PC-3 (cell line): Measurements from ENCODE around the gene HOMER3. TPM values are rescaled to one million over a fixed set of nuclear protein-coding genes. Genes with fewer than 3 reads are reported as not detected.

ENCODE experiments used
- ATAC-seq: fragments of 200-7000 bp; cut with Tn5 transposase; 2 replicates; pipeline ENCODE4 v1.9.1; 2020; ENCODE audit warnings: mild to moderate bottlenecking, moderate library complexity
- BruUV-seq: library from RNA; stranded (reverse); fragments of 400-500 nt; replicated peaks from 2 replicates; lab custom pipeline; 2021; lab: Mats Ljungman, UMichigan
- CTCF ChIA-PET: fragments of 300-600 bp; sonication (Branson Sonifier 250); formaldehyde crosslinking; loops from one replicate; lab custom pipeline; 2022; ENCODE audit warnings: antibody characterized with exemption; lab: Charles Lee
- POLR2A ChIA-PET: fragments of 300-600 bp; sonication (Branson Sonifier 250); formaldehyde crosslinking; loops from one replicate; lab custom pipeline; 2022; ENCODE audit warnings: antibody characterized with exemption; ENCODE audit not compliant: unreplicated experiment; lab: Charles Lee
- DNase-seq: peaks from one replicate; pipeline ENCODE4 v3.0.0-alpha.2; 2015
- H2AFZ ChIP-seq: fragments of 300-600 bp; sonication (generic); 2 replicates; pipeline ENCODE4 v1.6.0; 2016; ENCODE audit warnings: antibody characterized with exemption, low read length
- H3F3A ChIP-seq: fragments of 300-600 bp; sonication (generic); one replicate; pipeline ENCODE4 v1.6.0; 2017; ENCODE audit warnings: antibody characterized with exemption, low read length, control low read depth, mild to moderate bottlenecking; ENCODE audit not compliant: unreplicated experiment
- H3K27ac ChIP-seq: fragments of 300-600 bp; sonication (generic); 2 replicates; pipeline ENCODE4 v1.5.1; 2016; ENCODE audit warnings: mild to moderate bottlenecking, low read length
- H3K27me3 ChIP-seq: fragments of 300-600 bp; sonication (generic); 2 replicates; pipeline ENCODE4 v1.6.1; 2016; ENCODE audit warnings: low read length, mixed read lengths
- H3K36me3 ChIP-seq: fragments of 300-600 bp; sonication (generic); 2 replicates; pipeline ENCODE4 v1.6.1; 2016; ENCODE audit warnings: low read depth, mixed run types, low read length, mixed read lengths
- H3K4me1 ChIP-seq: fragments of 300-600 bp; sonication (generic); 2 replicates; pipeline ENCODE4 v1.5.1; 2016; ENCODE audit warnings: low read length; ENCODE audit not compliant: insufficient read depth
- H3K4me2 ChIP-seq: fragments of 300-600 bp; sonication (generic); 2 replicates; pipeline ENCODE4 v1.6.0; 2016; ENCODE audit warnings: low read length
- H3K4me3 ChIP-seq: fragments of 300-600 bp; sonication (generic); 2 replicates; pipeline ENCODE4 v1.5.1; 2016; ENCODE audit warnings: mild to moderate bottlenecking, low read length, mixed read lengths
- H3K79me2 ChIP-seq: fragments of 300-600 bp; sonication (generic); 2 replicates; pipeline ENCODE4 v1.6.1; 2017; ENCODE audit warnings: low read length, mixed read lengths
- H3K9ac ChIP-seq: fragments of 300-600 bp; sonication (generic); 2 replicates; pipeline ENCODE4 v1.6.0; 2016; ENCODE audit warnings: mild to moderate bottlenecking, low read length
- H3K9me2 ChIP-seq: fragments of 300-600 bp; sonication (generic); replicated peaks from 2 replicates; pipeline ENCODE4 v1.6.1; 2016; ENCODE audit warnings: mixed run types, low read length, mixed read lengths
- H3K9me3 ChIP-seq: fragments of 300-600 bp; sonication (generic); 2 replicates; pipeline ENCODE4 v1.6.1; 2016; ENCODE audit warnings: low read length, mixed read lengths
- H4K20me1 ChIP-seq: fragments of 300-600 bp; sonication (generic); 2 replicates; pipeline ENCODE4 v1.6.1; 2016; ENCODE audit warnings: low read length, mixed read lengths
- CTCF ChIP-seq: fragments of 300-600 bp; sonication (generic); conservative IDR thresholded peaks from 2 replicates; pipeline ENCODE4 v1.5.1; 2017; ENCODE audit warnings: antibody characterized with exemption, low read depth, mild to moderate bottlenecking, low read length
- EZH2 ChIP-seq: fragments of 300-600 bp; sonication (generic); IDR thresholded peaks from one replicate; pipeline ENCODE4 v1.6.1; 2017; ENCODE audit warnings: antibody characterized with exemption, mild to moderate bottlenecking, low read length; ENCODE audit not compliant: unreplicated experiment
- EZH2phosphoT487 ChIP-seq: fragments of 300-600 bp; sonication (generic); IDR thresholded peaks from 2 replicates; pipeline ENCODE4 v1.6.1; 2018; ENCODE audit warnings: mild to moderate bottlenecking, antibody characterized with exemption, low read length, borderline replicate concordance
- intact Hi-C: fragments of 100-400 bp; cut with micrococcal nuclease; formaldehyde crosslinking; loops from 2 replicates; pipeline ENCODE4 v1.9.0; 2023
- total RNA-seq: library from RNA; depleted of rRNA; stranded (reverse); fragments of >200 nt; gene quantifications from 2 replicates; pipeline ENCODE4 v1.2.3, GENCODE V29; 2014

The HOMER3 gene
- total RNA-seq, 1 experiment from 2014 or later, result 118 TPM

GRCh38 chr19:18906605-18907519, 34.2 kb downstream of the HOMER3 start:
- H3K36me3 ChIP-seq, result peaks cover 5% of the 10 kb centered on the region; the same call in 1 of the 2 replicates
- no peaks in the 10 kb centered on the region for H3K27me3 ChIP-seq
- no peaks in the 10 kb centered on the region for H3K79me2 ChIP-seq
- no peaks in the 10 kb centered on the region for H3K9me2 ChIP-seq
- H3K4me1 ChIP-seq, result no peaks in the 10 kb centered on the region
- CTCF ChIA-PET, result no interaction called here
- no peak overlapping the region for H3K9ac ChIP-seq
- DNase-seq (no peak), ATAC-seq (no peak)
- no peak overlapping the region for H3K27ac ChIP-seq
- no peak overlapping the region for H2AFZ ChIP-seq
- H3K4me2 ChIP-seq, result no peak overlapping the region
- H3F3A ChIP-seq, result no peaks in the 10 kb centered on the region
- intact Hi-C loops, result no loop called here
- POLR2A ChIA-PET, result no interaction called here
- no TSS peak for BruUV-seq
- H4K20me1 ChIP-seq, result no peaks in the 10 kb centered on the region
- TF ChIP-seq CTCF (no peak), EZH2 (no peak), EZH2phosphoT487 (no peak)
- no peaks in the 10 kb centered on the region for H3K9me3 ChIP-seq
- H3K4me3 ChIP-seq, result no peak overlapping the region

GRCh38 chr19:18905513-18906236, 35.3 kb downstream of the HOMER3 start:
- H2AFZ ChIP-seq, result no peak overlapping the region
- H3K9me2 ChIP-seq, result no peaks in the 10 kb centered on the region
- TF ChIP-seq EZH2phosphoT487 (no peak), EZH2 (no peak), CTCF (no peak)
- ATAC-seq, result no peak
- BruUV-seq, result no TSS peak
- POLR2A ChIA-PET, result no interaction called here
- no peaks in the 10 kb centered on the region for H3K27me3 ChIP-seq
- CTCF ChIA-PET, result no interaction called here
- peaks cover 11% of the 10 kb centered on the region; the same call in 1 of the 2 replicates for H3K36me3 ChIP-seq
- DNase-seq, result no peak
- H3K9me3 ChIP-seq, result no peaks in the 10 kb centered on the region
- intact Hi-C loops, result no loop called here
- H3K9ac ChIP-seq, result no peak overlapping the region
- H3K4me3 ChIP-seq, result no peak overlapping the region
- no peak overlapping the region for H3K4me2 ChIP-seq
- H3K79me2 ChIP-seq, result no peaks in the 10 kb centered on the region
- H3K27ac ChIP-seq, result no peak overlapping the region
- H3K4me1 ChIP-seq, result no peaks in the 10 kb centered on the region
- no peaks in the 10 kb centered on the region for H3F3A ChIP-seq
- no peaks in the 10 kb centered on the region for H4K20me1 ChIP-seq
